ENCODE measurements around the gene ACOT9.
"Not testable (repeated sequence)": the region's sequence is repeated elsewhere in the genome, so short reads cannot be mapped to it uniquely, and the experiment has no call there.

The ACOT9 gene

DNA sequence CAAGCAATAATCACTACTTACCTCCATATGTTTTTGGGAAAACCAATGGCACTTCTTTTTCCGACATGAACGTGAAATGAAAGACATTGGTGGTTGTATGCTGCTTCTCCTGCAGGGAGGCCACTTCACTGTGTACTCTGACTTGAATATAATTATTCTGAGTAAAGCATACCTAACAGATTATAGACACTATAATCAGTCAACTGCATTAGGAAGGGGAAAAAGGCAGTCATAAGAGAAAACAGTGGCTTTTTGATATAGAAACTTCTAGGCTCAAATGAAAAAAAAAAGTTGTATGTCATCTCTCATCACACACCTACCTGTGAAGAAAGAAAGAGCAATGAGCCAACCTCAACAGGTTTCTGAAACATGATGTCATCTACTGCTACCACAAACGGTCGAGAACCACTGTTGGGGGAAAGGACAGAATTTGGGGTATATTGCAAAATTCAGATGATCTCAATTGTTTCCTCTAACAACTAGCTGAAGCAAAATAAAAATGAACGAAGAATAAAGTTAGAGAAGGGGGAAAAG is 38.3 kb downstream of the ACOT9 start:
- H3K4me1 ChIP-seq (ENCODE audit: insufficient read depth, poor library complexity, severe bottlenecking) = no peaks in the 10 kb centered on the region
- DNase-seq (ENCODE audit: low spot score) (no peak), ATAC-seq (ENCODE audit: low read depth) (no peak)
- peaks cover 46% of the 10 kb centered on the region for H3K36me3 ChIP-seq (ENCODE audit: low read depth)
- no peak overlapping the region for H3K27ac ChIP-seq (ENCODE audit: poor library complexity, severe bottlenecking)
- no peak for TF ChIP-seq CTCF (IDR thresholded peaks at IDR 0.05; ENCODE audit: poor library complexity, severe bottlenecking)
- no peaks in the 10 kb centered on the region for H3K27me3 ChIP-seq (ENCODE audit: insufficient read depth, poor library complexity, severe bottlenecking)
- no peak overlapping the region for H3K4me3 ChIP-seq (ENCODE audit: severe bottlenecking)
- no peaks in the 10 kb centered on the region for H3K9me3 ChIP-seq (ENCODE audit: severe bottlenecking)

- peaks cover 17% of the 10 kb centered on the region for H3K36me3 ChIP-seq (ENCODE audit: low read depth)
- ATAC-seq (ENCODE audit: low read depth) (no peak), DNase-seq (ENCODE audit: low spot score) (no peak)
- H3K4me1 ChIP-seq (ENCODE audit: insufficient read depth, poor library complexity, severe bottlenecking) = no peaks in the 10 kb centered on the region
- no peaks in the 10 kb centered on the region for H3K9me3 ChIP-seq (ENCODE audit: severe bottlenecking)
- H3K4me3 ChIP-seq (ENCODE audit: severe bottlenecking) = no peak overlapping the region
- no peak for TF ChIP-seq CTCF (IDR thresholded peaks at IDR 0.05; ENCODE audit: poor library complexity, severe bottlenecking)
- H3K27ac ChIP-seq (ENCODE audit: poor library complexity, severe bottlenecking) = no peak overlapping the region
- H3K27me3 ChIP-seq (ENCODE audit: insufficient read depth, poor library complexity, severe bottlenecking) = no peaks in the 10 kb centered on the region
Measured at GRCh38 chrX:23699636-23700194, 43.4 kb downstream of the ACOT9 start.

DNA sequence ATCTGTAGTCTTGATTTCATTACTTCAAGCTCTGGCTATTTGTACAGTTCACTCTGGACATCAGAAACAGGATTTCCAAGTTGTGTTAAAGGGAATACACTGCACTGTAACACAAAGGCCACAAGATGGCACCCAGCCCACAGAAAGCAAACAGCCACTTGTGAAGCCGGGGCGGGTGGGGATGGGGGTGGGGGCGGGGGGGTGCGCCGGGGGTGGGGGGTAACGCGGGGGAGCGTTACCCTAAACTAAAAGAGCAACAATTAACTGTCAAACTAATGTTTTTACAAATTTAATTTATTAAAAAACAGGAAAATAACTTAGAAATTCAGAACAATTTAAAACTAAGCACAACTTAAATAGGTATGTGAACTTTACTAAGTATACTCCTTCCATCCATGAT is 48.5 kb downstream of the ACOT9 start:
- DNase-seq (ENCODE audit: low spot score) (no peak), ATAC-seq (ENCODE audit: low read depth) (peak; percentile 71; the same call in 2 of the 3 replicates)
- Histone ChIP-seq H3K4me1 (ENCODE audit: insufficient read depth, poor library complexity, severe bottlenecking) (no peaks in the 10 kb centered on the region), H3K36me3 (ENCODE audit: low read depth) (no peaks in the 10 kb centered on the region), H3K27ac (ENCODE audit: poor library complexity, severe bottlenecking) (no peak overlapping the region), H3K4me3 (ENCODE audit: severe bottlenecking) (no peak overlapping the region), H3K27me3 (ENCODE audit: insufficient read depth, poor library complexity, severe bottlenecking) (no peaks in the 10 kb centered on the region), H3K9me3 (ENCODE audit: severe bottlenecking) (no peaks in the 10 kb centered on the region)
- TF ChIP-seq CTCF (IDR thresholded peaks at IDR 0.05; ENCODE audit: poor library complexity, severe bottlenecking) = peak; percentile 48

GRCh38 chrX:23692166-23692565 is 50.9 kb downstream of the ACOT9 start:
- Histone ChIP-seq H3K27me3 (ENCODE audit: insufficient read depth, poor library complexity, severe bottlenecking) (no peaks in the 10 kb centered on the region), H3K4me3 (ENCODE audit: severe bottlenecking) (no peak overlapping the region), H3K4me1 (ENCODE audit: insufficient read depth, poor library complexity, severe bottlenecking) (no peaks in the 10 kb centered on the region), H3K36me3 (ENCODE audit: low read depth) (no peaks in the 10 kb centered on the region), H3K27ac (ENCODE audit: poor library complexity, severe bottlenecking) (no peak overlapping the region), H3K9me3 (ENCODE audit: severe bottlenecking) (no peaks in the 10 kb centered on the region)
- no peak for ATAC-seq (ENCODE audit: low read depth)
- TF ChIP-seq CTCF (IDR thresholded peaks at IDR 0.05; ENCODE audit: poor library complexity, severe bottlenecking) = no peak
- DNase-seq (ENCODE audit: low spot score) = no peak

DNA sequence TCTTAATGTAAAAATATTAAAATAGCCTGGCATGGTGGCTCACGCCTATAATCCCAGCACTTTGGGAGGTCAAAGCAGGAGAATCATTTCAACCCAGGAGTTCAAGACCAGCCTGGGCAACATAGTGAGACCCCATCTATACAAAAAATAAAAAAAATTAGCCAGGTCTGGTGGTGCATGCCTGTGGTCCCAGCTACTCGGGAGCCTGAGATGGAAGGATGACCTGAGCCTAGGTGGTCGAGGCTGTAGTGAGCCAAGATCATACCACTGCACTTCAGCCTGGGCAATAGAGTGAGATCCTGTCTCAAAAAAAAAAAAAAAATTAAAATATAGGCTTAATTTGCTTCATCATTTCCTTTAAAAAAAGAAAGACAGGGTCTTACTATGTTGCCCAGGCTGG is 66.6 kb downstream of the ACOT9 start:
- DNase-seq (ENCODE audit: low spot score); H3K27me3 ChIP-seq (ENCODE audit: insufficient read depth, poor library complexity, severe bottlenecking); H3K4me3 ChIP-seq (ENCODE audit: severe bottlenecking); H3K9me3 ChIP-seq (ENCODE audit: severe bottlenecking); H3K27ac ChIP-seq (ENCODE audit: poor library complexity, severe bottlenecking); ATAC-seq (ENCODE audit: low read depth); H3K4me1 ChIP-seq (ENCODE audit: insufficient read depth, poor library complexity, severe bottlenecking): not testable (repeated sequence)
- H3K36me3 ChIP-seq (ENCODE audit: low read depth) = peaks cover 40% of the 10 kb centered on the region

Data from RWPE2 (cell line).